Left renal pelvis (tissue), 4 donors: ENCODE results near the gene ESRP2. TPM values are rescaled to one million over a fixed set of nuclear protein-coding genes. Genes with fewer than 3 reads are reported as not detected.

Experiments used
- DNase-seq, 4 donors: peaks; one replicate each; pipeline ENCODE4 v3.0.0-alpha.2; 2013; ENCODE audit warnings: low read depth in 4 of 4, low spot score in 3 of 4
- polyA plus RNA-seq, 4 donors: library from polyadenylated mRNA; unstranded; fragments of 120-200 nt; gene quantifications; one replicate each; pipeline ENCODE4 v1.2.1, GENCODE V29; 2013; ENCODE audit not compliant: insufficient read length in 4 of 4

ESRP2 gene
- polyA plus RNA-seq, 4 donors = 0.94 to 44.7 (median 28.3) TPM

GRCh38 chr16:68264128-68265077 lies 28.5 kb upstream of the ESRP2 start, which contains the start of gene SLC7A6:
Gene SLC7A6, plus strand, starts transcription at chr16:68264526. Its CDS starts 10,201 bp downstream, at chr16:68274727.
- no peak for DNase-seq

GRCh38 chr16:68263559-68264127 lies 27.7 kb upstream of the ESRP2 start:
- no peak for DNase-seq

GRCh38 chr16:68259007-68259825 lies 23.3 kb upstream of the ESRP2 start:
- no peak for DNase-seq

GRCh38 chr16:68257906-68258800 lies 22.2 kb upstream of the ESRP2 start:
- peak in 1 of 4 donors; percentile 89 for DNase-seq

- no peak for DNase-seq
Observed at GRCh38 chr16:68257251-68257905, 21.5 kb upstream of the ESRP2 start.

- no peak for DNase-seq
Observed at GRCh38 chr16:68255712-68256111, 19.8 kb upstream of the ESRP2 start.

GRCh38 chr16:68253721-68254120 lies 17.8 kb upstream of the ESRP2 start:
- DNase-seq = no peak

- no peak for DNase-seq
Observed at GRCh38 chr16:68252383-68252782, 16.5 kb upstream of the ESRP2 start.

GRCh38 chr16:68251832-68252231 lies 15.9 kb upstream of the ESRP2 start:
- DNase-seq = no peak

- DNase-seq = no peak
Observed at GRCh38 chr16:68250951-68251350, 15.0 kb upstream of the ESRP2 start.

- no peak for DNase-seq
Observed at GRCh38 chr16:68249371-68249770, 13.4 kb upstream of the ESRP2 start.

- no peak for DNase-seq
Observed at GRCh38 chr16:68247932-68248331, 12.0 kb upstream of the ESRP2 start.

GRCh38 chr16:68247400-68247799 lies 11.5 kb upstream of the ESRP2 start:
- DNase-seq = no peak

- no peak for DNase-seq
Observed at GRCh38 chr16:68246666-68247065, 10.7 kb upstream of the ESRP2 start.

GRCh38 chr16:68246121-68246520 lies 10.2 kb upstream of the ESRP2 start:
- DNase-seq = no peak

- DNase-seq = peak; percentile 84 to 90 (median 89)
Observed at GRCh38 chr16:68244903-68245853, 9.3 kb upstream of the ESRP2 start, which contains the start of gene PLA2G15. Gene PLA2G15, plus strand, starts transcription at chr16:68245373. Its CDS starts 54 bp downstream, at chr16:68245427.

GRCh38 chr16:68244481-68244902 lies 8.6 kb upstream of the ESRP2 start:
- no peak for DNase-seq
